Activated CD8-positive, alpha-beta memory T cell treated with anti-CD3 and anti-CD28 coated beads, Interleukin-2, amount 50 U/mL, for 24 hours (primary cell): ENCODE measurements around the gene PTPRN2.
"Not testable (repeated sequence)": the region's sequence is repeated elsewhere in the genome, so short reads cannot be mapped to it uniquely, and the experiment has no call there.

Experiments used
- DNase-seq: peaks from one replicate; pipeline ENCODE4 v3.0.0-alpha.2; 2020; ENCODE audit errors: extremely low read depth

The PTPRN2 gene

GRCh38 chr7:158550886-158551452 lies 36.7 kb downstream of the PTPRN2 start:
- DNase-seq = no peak

GRCh38 chr7:158550394-158550700 lies 37.3 kb downstream of the PTPRN2 start:
- DNase-seq = no peak

- no peak for DNase-seq
Observed at GRCh38 chr7:158549616-158550393, 37.8 kb downstream of the PTPRN2 start.

GRCh38 chr7:158549176-158549615 lies 38.4 kb downstream of the PTPRN2 start:
- no peak for DNase-seq

GRCh38 chr7:158548726-158549125 lies 38.9 kb downstream of the PTPRN2 start:
- no peak for DNase-seq

- no peak for DNase-seq
Observed at GRCh38 chr7:158547817-158548216, 39.8 kb downstream of the PTPRN2 start.

- DNase-seq = no peak
Observed at GRCh38 chr7:158546626-158547025, 41.0 kb downstream of the PTPRN2 start.

- no peak for DNase-seq
Observed at GRCh38 chr7:158546214-158546613, 41.4 kb downstream of the PTPRN2 start.

- no peak for DNase-seq
Observed at GRCh38 chr7:158544708-158545107, 42.9 kb downstream of the PTPRN2 start.

- no peak for DNase-seq
Observed at GRCh38 chr7:158543840-158544239, 43.8 kb downstream of the PTPRN2 start.

- no peak for DNase-seq
Observed at GRCh38 chr7:158542651-158543566, 44.7 kb downstream of the PTPRN2 start.

- no peak for DNase-seq
Observed at GRCh38 chr7:158541346-158542010, 46.1 kb downstream of the PTPRN2 start.

- no peak for DNase-seq
Observed at GRCh38 chr7:158539711-158540146, 47.9 kb downstream of the PTPRN2 start.

GRCh38 chr7:158538156-158538946 lies 49.3 kb downstream of the PTPRN2 start:
- no peak for DNase-seq

GRCh38 chr7:158537516-158537882 lies 50.1 kb downstream of the PTPRN2 start:
- DNase-seq = no peak

GRCh38 chr7:158536871-158537515 lies 50.6 kb downstream of the PTPRN2 start:
- no peak for DNase-seq

- no peak for DNase-seq
Observed at GRCh38 chr7:158535079-158535478, 52.5 kb downstream of the PTPRN2 start.

- DNase-seq = no peak
Observed at GRCh38 chr7:158534598-158534997, 53.0 kb downstream of the PTPRN2 start.

- DNase-seq = not testable (repeated sequence)
Observed at GRCh38 chr7:158534134-158534515, 53.5 kb downstream of the PTPRN2 start.

- DNase-seq = no peak
Observed at GRCh38 chr7:158533386-158534133, 54.1 kb downstream of the PTPRN2 start.
